KMS-11 (cell line): ENCODE results near the gene PIK3IP1.

Experiments used
- H2AFZ ChIP-seq: fragments of 200-600 bp; sonication (generic); 2 replicates; pipeline ENCODE4 v1.6.1; 2016; ENCODE audit warnings: antibody characterized with exemption, mixed run types, low read depth
- H3K27ac ChIP-seq: fragments of 200-600 bp; sonication (generic); 2 replicates; pipeline ENCODE4 v1.6.1; 2016; ENCODE audit warnings: mild to moderate bottlenecking, mixed run types
- H3K27me3 ChIP-seq: fragments of 200-600 bp; sonication (generic); 2 replicates; pipeline ENCODE4 v1.6.1; 2017; ENCODE audit warnings: mild to moderate bottlenecking, low read depth, mixed run types, moderate library complexity; ENCODE audit not compliant: insufficient read depth
- H3K36me3 ChIP-seq: fragments of 200-600 bp; sonication (generic); 2 replicates; pipeline ENCODE4 v1.6.1; 2017; ENCODE audit warnings: mild to moderate bottlenecking, mixed run types; ENCODE audit not compliant: insufficient read depth
- H3K4me1 ChIP-seq: fragments of 200-600 bp; sonication (generic); 2 replicates; pipeline ENCODE4 v1.6.1; 2016; ENCODE audit warnings: mild to moderate bottlenecking, low read depth, mixed run types; ENCODE audit not compliant: poor library complexity, severe bottlenecking
- H3K4me2 ChIP-seq: fragments of 200-600 bp; sonication (generic); 2 replicates; pipeline ENCODE4 v1.7.0; 2016; ENCODE audit warnings: mild to moderate bottlenecking, mixed run types
- H3K4me3 ChIP-seq: fragments of 200-600 bp; sonication (generic); IDR thresholded peaks from 2 replicates; pipeline ENCODE4 v1.6.1; 2017; ENCODE audit warnings: low read depth, low read length, mixed read lengths; ENCODE audit not compliant: insufficient read depth
- H3K79me2 ChIP-seq: fragments of 200-600 bp; sonication (generic); 2 replicates; pipeline ENCODE4 v1.6.1; 2016; ENCODE audit warnings: low read depth, mixed run types; ENCODE audit not compliant: insufficient read depth
- H3K9ac ChIP-seq: fragments of 200-600 bp; sonication (generic); 2 replicates; pipeline ENCODE4 v1.6.1; 2016; ENCODE audit warnings: mild to moderate bottlenecking, mixed run types
- H4K20me1 ChIP-seq: fragments of 200-600 bp; sonication (generic); 2 replicates; pipeline ENCODE4 v1.6.1; 2016; ENCODE audit warnings: mild to moderate bottlenecking, mixed run types; ENCODE audit not compliant: insufficient read depth
- TF ChIP-seq, protein P1 (sequence below): fragments of 200-600 bp; sonication (generic); conservative IDR thresholded peaks from 2 replicates; pipeline ENCODE4 v1.6.1; 2017; ENCODE audit warnings: low read depth, mild to moderate bottlenecking, antibody characterized with exemption, low read length, moderate library complexity, mixed read lengths

The PIK3IP1 gene

DNA sequence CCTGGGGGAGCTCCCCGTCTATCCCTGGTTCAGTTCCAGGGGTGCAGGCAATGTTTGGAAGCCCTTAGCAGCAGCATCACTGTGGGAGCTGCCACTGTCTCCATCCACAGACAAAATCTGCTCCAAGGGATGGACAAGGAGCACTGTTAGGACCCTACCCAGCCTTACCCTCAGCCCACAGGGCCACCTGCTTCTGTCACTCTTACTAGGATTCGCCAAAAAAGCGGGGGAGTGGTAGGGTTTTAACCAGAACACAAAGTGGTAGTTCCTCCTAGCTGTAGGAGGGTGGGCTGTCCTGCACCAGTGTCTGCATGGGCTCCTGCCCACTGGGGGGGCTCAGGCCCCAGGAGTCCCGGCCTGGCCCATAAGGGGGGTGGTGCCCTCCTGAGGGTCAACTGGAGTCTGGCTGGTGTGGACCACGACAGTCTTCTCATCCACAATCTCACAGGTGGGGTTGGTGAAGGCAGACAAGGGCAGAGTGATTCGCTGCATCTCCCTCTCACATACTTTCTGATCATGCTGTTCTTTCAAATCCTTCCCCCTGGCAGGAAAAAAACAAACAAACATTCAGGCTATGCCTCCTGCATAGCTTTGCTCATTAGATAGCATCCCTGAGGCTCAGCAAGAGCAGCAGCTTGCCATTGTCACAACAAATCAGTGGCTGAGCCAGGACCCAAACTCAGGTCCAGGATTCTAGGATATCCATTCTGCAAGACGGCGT is 9.4 kb downstream of the PIK3IP1 start:
- H2AFZ ChIP-seq: no peak overlapping the region
- no peaks in the 10 kb centered on the region for H4K20me1 ChIP-seq

DNA sequence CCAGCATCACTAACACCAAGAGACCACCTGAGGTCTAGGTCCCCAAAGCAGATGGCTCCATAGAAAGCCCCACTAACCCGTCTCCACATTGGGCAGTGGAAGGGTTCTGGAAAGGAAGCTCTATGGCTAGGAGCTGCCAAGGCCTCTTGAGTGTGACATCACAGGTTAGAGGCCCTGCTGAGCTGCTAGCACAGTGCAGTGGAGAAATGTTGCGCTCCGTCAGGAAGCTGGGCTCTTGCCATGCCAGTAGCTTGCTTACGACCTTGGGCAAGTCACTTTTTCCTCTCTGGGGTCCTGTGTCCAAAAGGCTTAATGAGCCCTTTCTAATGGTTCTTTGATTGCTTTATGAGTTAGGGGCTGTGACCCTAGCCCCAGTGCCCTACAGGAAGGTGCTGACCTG is 10.6 kb downstream of the PIK3IP1 start:
- Histone ChIP-seq H3K36me3 (no peaks in the 10 kb centered on the region), H3K4me3 (no peak overlapping the region), H3K4me1 (no peaks in the 10 kb centered on the region), H3K79me2 (no peaks in the 10 kb centered on the region), H3K27ac (no peak overlapping the region), H3K9ac (no peak overlapping the region), H2AFZ (no peak overlapping the region), H3K27me3 (no peaks in the 10 kb centered on the region), H3K4me2 (no peak overlapping the region), H4K20me1 (no peaks in the 10 kb centered on the region)
- TF ChIP-seq, protein P1, sequence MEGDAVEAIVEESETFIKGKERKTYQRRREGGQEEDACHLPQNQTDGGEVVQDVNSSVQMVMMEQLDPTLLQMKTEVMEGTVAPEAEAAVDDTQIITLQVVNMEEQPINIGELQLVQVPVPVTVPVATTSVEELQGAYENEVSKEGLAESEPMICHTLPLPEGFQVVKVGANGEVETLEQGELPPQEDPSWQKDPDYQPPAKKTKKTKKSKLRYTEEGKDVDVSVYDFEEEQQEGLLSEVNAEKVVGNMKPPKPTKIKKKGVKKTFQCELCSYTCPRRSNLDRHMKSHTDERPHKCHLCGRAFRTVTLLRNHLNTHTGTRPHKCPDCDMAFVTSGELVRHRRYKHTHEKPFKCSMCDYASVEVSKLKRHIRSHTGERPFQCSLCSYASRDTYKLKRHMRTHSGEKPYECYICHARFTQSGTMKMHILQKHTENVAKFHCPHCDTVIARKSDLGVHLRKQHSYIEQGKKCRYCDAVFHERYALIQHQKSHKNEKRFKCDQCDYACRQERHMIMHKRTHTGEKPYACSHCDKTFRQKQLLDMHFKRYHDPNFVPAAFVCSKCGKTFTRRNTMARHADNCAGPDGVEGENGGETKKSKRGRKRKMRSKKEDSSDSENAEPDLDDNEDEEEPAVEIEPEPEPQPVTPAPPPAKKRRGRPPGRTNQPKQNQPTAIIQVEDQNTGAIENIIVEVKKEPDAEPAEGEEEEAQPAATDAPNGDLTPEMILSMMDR: no peak

More for the DNA sequence above, 9.4 kb downstream of the PIK3IP1 start:
- no peaks in the 10 kb centered on the region for H3K36me3 ChIP-seq
- no peaks in the 10 kb centered on the region for H3K27me3 ChIP-seq
- TF ChIP-seq, protein P1: no peak
- H3K9ac ChIP-seq: no peak overlapping the region
- no peak overlapping the region for H3K4me2 ChIP-seq
- H3K79me2 ChIP-seq: no peaks in the 10 kb centered on the region
- no peak overlapping the region for H3K4me3 ChIP-seq
- no peak overlapping the region for H3K27ac ChIP-seq
- H3K4me1 ChIP-seq: no peaks in the 10 kb centered on the region

DNA sequence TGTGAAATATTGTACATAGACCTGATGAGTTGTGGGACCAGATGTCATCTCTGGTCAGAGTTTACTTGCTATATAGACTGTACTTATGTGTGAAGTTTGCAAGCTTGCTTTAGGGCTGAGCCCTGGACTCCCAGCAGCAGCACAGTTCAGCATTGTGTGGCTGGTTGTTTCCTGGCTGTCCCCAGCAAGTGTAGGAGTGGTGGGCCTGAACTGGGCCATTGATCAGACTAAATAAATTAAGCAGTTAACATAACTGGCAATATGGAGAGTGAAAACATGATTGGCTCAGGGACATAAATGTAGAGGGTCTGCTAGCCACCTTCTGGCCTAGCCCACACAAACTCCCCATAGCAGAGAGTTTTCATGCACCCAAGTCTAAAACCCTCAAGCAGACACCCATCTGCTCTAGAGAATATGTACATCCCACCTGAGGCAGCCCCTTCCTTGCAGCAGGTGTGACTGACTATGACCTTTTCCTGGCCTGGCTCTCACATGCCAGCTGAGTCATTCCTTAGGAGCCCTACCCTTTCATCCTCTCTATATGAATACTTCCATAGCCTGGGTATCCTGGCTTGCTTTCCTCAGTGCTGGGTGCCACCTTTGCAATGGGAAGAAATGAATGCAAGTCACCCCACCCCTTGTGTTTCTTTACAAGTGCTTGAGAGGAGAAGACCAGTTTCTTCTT is 12.3 kb downstream of the PIK3IP1 start:
- TF ChIP-seq, protein P1: no peak
- no peak overlapping the region for H3K4me3 ChIP-seq
- H3K27me3 ChIP-seq: no peaks in the 10 kb centered on the region
- no peaks in the 10 kb centered on the region for H3K79me2 ChIP-seq
- H2AFZ ChIP-seq: no peak overlapping the region
- H3K9ac ChIP-seq: no peak overlapping the region
- no peaks in the 10 kb centered on the region for H3K36me3 ChIP-seq
- no peaks in the 10 kb centered on the region for H4K20me1 ChIP-seq
- H3K27ac ChIP-seq: no peak overlapping the region
- no peak overlapping the region for H3K4me2 ChIP-seq
- no peaks in the 10 kb centered on the region for H3K4me1 ChIP-seq

DNA sequence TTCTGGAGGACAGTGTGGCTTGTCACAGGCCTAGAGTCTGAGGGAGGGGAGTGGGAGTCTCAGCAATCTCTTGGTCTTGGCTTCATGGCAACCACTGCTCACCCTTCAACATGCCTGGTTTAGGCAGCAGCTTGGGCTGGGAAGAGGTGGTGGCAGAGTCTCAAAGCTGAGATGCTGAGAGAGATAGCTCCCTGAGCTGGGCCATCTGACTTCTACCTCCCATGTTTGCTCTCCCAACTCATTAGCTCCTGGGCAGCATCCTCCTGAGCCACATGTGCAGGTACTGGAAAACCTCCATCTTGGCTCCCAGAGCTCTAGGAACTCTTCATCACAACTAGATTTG is 13.0 kb downstream of the PIK3IP1 start:
- Histone ChIP-seq H4K20me1 (no peaks in the 10 kb centered on the region), H3K4me3 (no peak overlapping the region), H3K9ac (no peak overlapping the region), H3K27me3 (no peaks in the 10 kb centered on the region), H2AFZ (no peak overlapping the region), H3K4me2 (no peak overlapping the region), H3K79me2 (no peaks in the 10 kb centered on the region), H3K36me3 (no peaks in the 10 kb centered on the region), H3K4me1 (no peaks in the 10 kb centered on the region), H3K27ac (no peak overlapping the region)
- TF ChIP-seq, protein P1: no peak
